ENCODE results near the gene FGF12.
"Not testable (repeated sequence)": the region's sequence is repeated elsewhere in the genome, so short reads cannot be mapped to it uniquely, and the experiment has no call there.

FGF12 gene

DNA sequence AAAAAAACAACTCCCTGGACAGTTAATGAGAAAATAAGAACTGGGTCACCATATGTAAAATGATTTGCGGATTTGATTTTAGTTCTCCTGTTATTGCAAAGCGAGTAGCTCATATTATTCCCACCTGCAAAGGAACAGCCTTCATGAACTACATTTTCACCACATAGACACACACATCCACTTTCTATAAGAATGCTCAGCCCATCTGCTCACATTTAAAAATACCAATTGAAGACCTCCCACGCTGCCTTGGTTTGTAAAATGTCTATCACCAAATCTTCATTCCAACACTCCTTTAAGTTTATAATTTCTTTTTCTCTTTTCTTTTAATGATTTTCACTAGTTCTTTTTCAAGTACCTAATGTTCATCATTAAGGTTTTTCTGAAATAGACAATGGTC is 148.6 kb downstream of the FGF12 start:
- Histone ChIP-seq H3K9me3 (replicated peaks in 1 of 2; ENCODE audit: control insufficient read depth in 2 of 2, insufficient read depth in 1 of 2, low read depth in 1 of 2, low read length in 2 of 2) (no peaks in the 10 kb centered on the region), H2BK12ac (ENCODE audit: low read length) (no peak overlapping the region), H2AFZ (ENCODE audit: low read length) (no peak overlapping the region), H4K8ac (ENCODE audit: low read depth, low read length) (no peak overlapping the region), H2BK5ac (ENCODE audit: low read length) (no peak overlapping the region), H3K18ac (ENCODE audit: low read length) (no peak overlapping the region), H3K14ac (ENCODE audit: low read length) (no peak overlapping the region), H3K79me1 (ENCODE audit: low read depth, low read length) (no peaks in the 10 kb centered on the region), H3K23ac (ENCODE audit: low read depth, low read length, poor library complexity) (no peak overlapping the region), H2BK15ac (ENCODE audit: low read length) (no peak overlapping the region), H3K4me1 (ENCODE audit: control insufficient read depth in 2 of 2, insufficient read depth in 1 of 2, low read depth in 1 of 2, low read length in 2 of 2) (no peaks in the 10 kb centered on the region), H3K9ac (ENCODE audit: low read depth, low read length, poor library complexity) (no peak overlapping the region), H3K4ac (ENCODE audit: low read length) (no peak overlapping the region), H3K27ac (replicated peaks; ENCODE audit: low read length) (no peak overlapping the region), H3K4me2 (ENCODE audit: insufficient read depth, low read length, poor library complexity, severe bottlenecking) (no peak overlapping the region), H3K36me3 (replicated peaks in 1 of 2; ENCODE audit: control insufficient read depth in 2 of 2, insufficient read depth in 2 of 2, low read length in 2 of 2) (no peaks in the 10 kb centered on the region), H2AK5ac (ENCODE audit: low read depth, low read length) (no peak overlapping the region), H4K91ac (ENCODE audit: low read depth, low read length, poor library complexity) (no peak overlapping the region), H3K27me3 (ENCODE audit: control insufficient read depth in 3 of 3, insufficient read depth in 3 of 3, low read depth in 1 of 3, low read length in 3 of 3) (no peaks in the 10 kb centered on the region), H3K4me3 (ENCODE audit: low read length in 2 of 2) (no peak overlapping the region), H2BK120ac (ENCODE audit: low read depth, low read length) (no peak overlapping the region)
- DNase-seq (ENCODE audit: low spot score): no peak
- WGBS, 2 donors (ENCODE audit: extremely low coverage in 2 of 2, insufficient read length in 2 of 2, insufficient replicate concordance in 1 of 2): no CpG with 5 or more reads among the region's 3 CpGs

DNA sequence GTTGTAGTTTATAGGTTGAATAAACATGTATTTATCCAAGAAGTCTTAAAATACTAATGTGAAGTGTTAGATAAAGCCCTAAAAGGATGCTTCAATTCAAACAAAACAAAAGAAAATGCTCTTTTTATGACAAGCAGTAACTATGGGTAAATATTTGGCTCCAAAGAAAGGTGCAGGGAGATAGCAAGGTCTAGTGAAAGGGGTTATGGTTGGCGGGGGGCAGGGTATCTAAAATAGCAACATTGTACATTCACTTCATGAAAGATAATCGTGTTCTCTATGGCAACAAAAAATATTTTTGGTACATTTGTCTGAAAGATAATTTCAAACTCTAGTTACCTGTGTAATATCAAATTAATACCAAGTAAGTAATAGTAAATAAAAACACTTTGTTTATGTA is 149.5 kb downstream of the FGF12 start:
- no peak for DNase-seq (ENCODE audit: low spot score)
- H3K9ac ChIP-seq (ENCODE audit: low read depth, low read length, poor library complexity): no peak overlapping the region
- no peaks in the 10 kb centered on the region for H3K36me3 ChIP-seq (replicated peaks in 1 of 2; ENCODE audit: control insufficient read depth in 2 of 2, insufficient read depth in 2 of 2, low read length in 2 of 2)
- no peak overlapping the region for H2BK15ac ChIP-seq (ENCODE audit: low read length)
- no peaks in the 10 kb centered on the region for H3K27me3 ChIP-seq (ENCODE audit: control insufficient read depth in 3 of 3, insufficient read depth in 3 of 3, low read depth in 1 of 3, low read length in 3 of 3)
- no peak overlapping the region for H3K4me2 ChIP-seq (ENCODE audit: insufficient read depth, low read length, poor library complexity, severe bottlenecking)
- WGBS, 2 donors (ENCODE audit: extremely low coverage in 2 of 2, insufficient read length in 2 of 2, insufficient replicate concordance in 1 of 2): no CpG with 5 or more reads among the region's 2 CpGs
- no peaks in the 10 kb centered on the region for H3K9me3 ChIP-seq (replicated peaks in 1 of 2; ENCODE audit: control insufficient read depth in 2 of 2, insufficient read depth in 1 of 2, low read depth in 1 of 2, low read length in 2 of 2)
- no peak overlapping the region for H3K27ac ChIP-seq (replicated peaks; ENCODE audit: low read length)
- no peak overlapping the region for H3K14ac ChIP-seq (ENCODE audit: low read length)
- H3K23ac ChIP-seq (ENCODE audit: low read depth, low read length, poor library complexity): no peak overlapping the region
- no peak overlapping the region for H2AK5ac ChIP-seq (ENCODE audit: low read depth, low read length)
- H3K4me3 ChIP-seq (ENCODE audit: low read length in 2 of 2): no peak overlapping the region
- no peak overlapping the region for H4K8ac ChIP-seq (ENCODE audit: low read depth, low read length)
- H2BK12ac ChIP-seq (ENCODE audit: low read length): no peak overlapping the region
- H2BK5ac ChIP-seq (ENCODE audit: low read length): no peak overlapping the region
- H4K91ac ChIP-seq (ENCODE audit: low read depth, low read length, poor library complexity): no peak overlapping the region
- H3K4me1 ChIP-seq (ENCODE audit: control insufficient read depth in 2 of 2, insufficient read depth in 1 of 2, low read depth in 1 of 2, low read length in 2 of 2): no peaks in the 10 kb centered on the region
- H3K4ac ChIP-seq (ENCODE audit: low read length): no peak overlapping the region
- no peak overlapping the region for H2AFZ ChIP-seq (ENCODE audit: low read length)
- H3K79me1 ChIP-seq (ENCODE audit: low read depth, low read length): no peaks in the 10 kb centered on the region
- H2BK120ac ChIP-seq (ENCODE audit: low read depth, low read length): no peak overlapping the region
- no peak overlapping the region for H3K18ac ChIP-seq (ENCODE audit: low read length)

DNA sequence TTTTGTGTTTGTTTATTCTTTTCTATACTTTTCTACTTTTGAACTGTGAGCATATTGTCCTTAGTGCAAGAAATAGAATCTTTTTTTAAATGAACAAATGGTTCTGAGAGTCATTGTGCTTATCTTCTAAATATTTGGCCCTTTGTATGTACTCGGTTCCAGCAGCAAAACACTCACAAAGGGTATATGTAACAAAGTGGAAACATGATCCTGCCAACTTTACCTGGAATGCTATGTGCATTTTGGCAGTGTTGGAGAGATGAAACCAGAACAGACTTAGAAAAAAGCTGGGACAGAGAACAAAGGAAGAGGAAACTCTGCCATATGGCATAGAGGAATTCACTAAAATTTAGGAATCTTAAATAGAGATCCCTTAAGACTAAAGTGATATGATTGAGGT is 150.1 kb downstream of the FGF12 start:
- Histone ChIP-seq H2BK12ac (ENCODE audit: low read length) (no peak overlapping the region), H3K4me1 (ENCODE audit: control insufficient read depth in 2 of 2, insufficient read depth in 1 of 2, low read depth in 1 of 2, low read length in 2 of 2) (no peaks in the 10 kb centered on the region), H3K36me3 (replicated peaks in 1 of 2; ENCODE audit: control insufficient read depth in 2 of 2, insufficient read depth in 2 of 2, low read length in 2 of 2) (no peaks in the 10 kb centered on the region), H3K27ac (replicated peaks; ENCODE audit: low read length) (no peak overlapping the region), H3K4me3 (ENCODE audit: low read length in 2 of 2) (no peak overlapping the region), H4K91ac (ENCODE audit: low read depth, low read length, poor library complexity) (no peak overlapping the region), H2BK15ac (ENCODE audit: low read length) (no peak overlapping the region), H3K79me1 (ENCODE audit: low read depth, low read length) (no peaks in the 10 kb centered on the region), H3K9ac (ENCODE audit: low read depth, low read length, poor library complexity) (no peak overlapping the region), H2AFZ (ENCODE audit: low read length) (no peak overlapping the region), H2BK5ac (ENCODE audit: low read length) (no peak overlapping the region), H3K9me3 (replicated peaks in 1 of 2; ENCODE audit: control insufficient read depth in 2 of 2, insufficient read depth in 1 of 2, low read depth in 1 of 2, low read length in 2 of 2) (no peaks in the 10 kb centered on the region), H3K18ac (ENCODE audit: low read length) (no peak overlapping the region), H3K4ac (ENCODE audit: low read length) (no peak overlapping the region), H2BK120ac (ENCODE audit: low read depth, low read length) (no peak overlapping the region), H4K8ac (ENCODE audit: low read depth, low read length) (no peak overlapping the region), H3K14ac (ENCODE audit: low read length) (no peak overlapping the region), H2AK5ac (ENCODE audit: low read depth, low read length) (no peak overlapping the region), H3K4me2 (ENCODE audit: insufficient read depth, low read length, poor library complexity, severe bottlenecking) (no peak overlapping the region), H3K27me3 (ENCODE audit: control insufficient read depth in 3 of 3, insufficient read depth in 3 of 3, low read depth in 1 of 3, low read length in 3 of 3) (no peaks in the 10 kb centered on the region), H3K23ac (ENCODE audit: low read depth, low read length, poor library complexity) (no peak overlapping the region)
- DNase-seq (ENCODE audit: low spot score): no peak
- WGBS, 2 donors (ENCODE audit: extremely low coverage in 2 of 2, insufficient read length in 2 of 2, insufficient replicate concordance in 1 of 2): no CpG with 5 or more reads among the region's 1 CpG

DNA sequence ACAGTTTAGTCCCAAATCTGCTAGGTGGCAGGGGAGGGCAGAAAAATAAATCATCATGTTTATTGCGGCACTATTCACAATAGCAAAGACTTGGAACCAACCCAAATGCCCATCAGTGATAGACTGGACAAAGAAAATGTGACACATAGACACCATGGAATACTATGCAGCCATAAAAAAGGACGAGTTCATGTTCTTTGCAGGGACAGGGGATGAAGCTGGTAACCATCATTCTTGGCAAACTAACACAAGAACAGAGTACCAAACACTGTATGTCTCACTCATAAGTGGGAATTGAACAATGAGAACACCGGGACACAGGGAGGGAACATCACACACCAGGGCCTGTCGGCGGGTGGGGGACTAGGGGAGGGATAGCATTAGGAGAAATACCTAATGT is 150.6 kb downstream of the FGF12 start:
- no CpG with 5 or more reads among the region's 5 CpGs for WGBS, 2 donors (ENCODE audit: extremely low coverage in 2 of 2, insufficient read length in 2 of 2, insufficient replicate concordance in 1 of 2)

More for the DNA sequence above, 150.6 kb downstream of the FGF12 start:
- DNase-seq (ENCODE audit: low spot score); H3K23ac ChIP-seq (ENCODE audit: low read depth, low read length, poor library complexity); H3K4me1 ChIP-seq (ENCODE audit: control insufficient read depth in 2 of 2, insufficient read depth in 1 of 2, low read depth in 1 of 2, low read length in 2 of 2); H3K4me2 ChIP-seq (ENCODE audit: insufficient read depth, low read length, poor library complexity, severe bottlenecking); H4K8ac ChIP-seq (ENCODE audit: low read depth, low read length); H2BK15ac ChIP-seq (ENCODE audit: low read length); H2AK5ac ChIP-seq (ENCODE audit: low read depth, low read length); H4K91ac ChIP-seq (ENCODE audit: low read depth, low read length, poor library complexity); H2BK5ac ChIP-seq (ENCODE audit: low read length); H3K4me3 ChIP-seq (ENCODE audit: low read length in 2 of 2); H2BK120ac ChIP-seq (ENCODE audit: low read depth, low read length); H2BK12ac ChIP-seq (ENCODE audit: low read length); H3K9me3 ChIP-seq (replicated peaks in 1 of 2; ENCODE audit: control insufficient read depth in 2 of 2, insufficient read depth in 1 of 2, low read depth in 1 of 2, low read length in 2 of 2); H3K4ac ChIP-seq (ENCODE audit: low read length); H3K27me3 ChIP-seq (ENCODE audit: control insufficient read depth in 3 of 3, insufficient read depth in 3 of 3, low read depth in 1 of 3, low read length in 3 of 3); H3K79me1 ChIP-seq (ENCODE audit: low read depth, low read length); H3K27ac ChIP-seq (replicated peaks; ENCODE audit: low read length); H3K36me3 ChIP-seq (replicated peaks in 1 of 2; ENCODE audit: control insufficient read depth in 2 of 2, insufficient read depth in 2 of 2, low read length in 2 of 2); H3K14ac ChIP-seq (ENCODE audit: low read length); H2AFZ ChIP-seq (ENCODE audit: low read length); H3K9ac ChIP-seq (ENCODE audit: low read depth, low read length, poor library complexity); H3K18ac ChIP-seq (ENCODE audit: low read length): not testable (repeated sequence)
